PC-9 (cell line): Measurements from ENCODE around the gene NCKIPSD.

Source experiments
- CTCF ChIP-seq: fragments of 200-600 bp; sonication (generic); conservative IDR thresholded peaks from 2 replicates; pipeline ENCODE4 v1.6.1; 2017; ENCODE audit warnings: mixed run types, antibody characterized with exemption, mild to moderate bottlenecking, moderate library complexity
- EZH2 ChIP-seq: fragments of 200-600 bp; sonication (generic); IDR thresholded peaks from 2 replicates; pipeline ENCODE4 v1.8.0; 2017; ENCODE audit warnings: antibody characterized with exemption, low read depth

GRCh38 chr3:48679411-48680391 lies 6.0 kb downstream of the NCKIPSD start:
- no peak for TF ChIP-seq CTCF
- no peak for TF ChIP-seq EZH2
